BJ (cell line): ENCODE results near the gene PCLO. TPM values are rescaled to one million over a fixed set of nuclear protein-coding genes. Genes with fewer than 3 reads are reported as not detected.

Experiments
- CTCF ChIA-PET: fragments of 350-600 bp; formaldehyde crosslinking; extraction: SDS; loops from one replicate; lab custom pipeline; 2021; ENCODE audit warnings: antibody characterized with exemption, inconsistent platforms; lab: Yijun Ruan, JAX
- POLR2A ChIA-PET: fragments of 300-600 bp; sonication (Branson Sonifier 250); formaldehyde crosslinking; extraction: SDS; loops from one replicate; lab custom pipeline; 2021; ENCODE audit warnings: antibody characterized with exemption; lab: Charles Lee
- DNase-seq: peaks from one replicate; pipeline ENCODE4 v3.0.0-alpha.2; 2011; ENCODE audit warnings: low read depth
- H3K27me3 ChIP-seq: 2 replicates; pipeline ENCODE4 v1.6.0; 2011; ENCODE audit warnings: low read length; ENCODE audit not compliant: control insufficient read depth, insufficient read depth
- H3K36me3 ChIP-seq: 2 replicates; pipeline ENCODE4 v1.5.1; 2011; ENCODE audit warnings: low read length; ENCODE audit not compliant: control insufficient read depth, insufficient read depth
- H3K4me3 ChIP-seq: 2 replicates; pipeline ENCODE4 v1.5.1; 2011; ENCODE audit warnings: low read depth, mild to moderate bottlenecking, control low read depth, low read length
- CTCF ChIP-seq: IDR thresholded peaks from 2 replicates; pipeline ENCODE4 v1.5.1; 2011; ENCODE audit warnings: low read depth, mild to moderate bottlenecking, control low read depth, inconsistent platforms, low read length, moderate library complexity; ENCODE audit not compliant: insufficient read depth
- polyA plus RNA-seq: library from polyadenylated mRNA; depleted of rRNA; stranded (reverse); fragments of >200 nt; gene quantifications from 2 replicates; pipeline ENCODE4 v1.2.3, GENCODE V29; 2011

PCLO gene
- polyA plus RNA-seq, 1 experiment: 0.76 TPM

- Histone ChIP-seq H3K27me3 (no peaks in the 10 kb centered on the region), H3K36me3 (no peaks in the 10 kb centered on the region), H3K4me3 (no peak overlapping the region)
- no peak for TF ChIP-seq CTCF
- POLR2A ChIA-PET: no interaction called here
- CTCF ChIA-PET: no interaction called here
- DNase-seq: no peak
Observed at GRCh38 chr7:82945480-82945879, 217.2 kb downstream of the PCLO start.

GRCh38 chr7:82945056-82945455 is 217.6 kb downstream of the PCLO start:
- Histone ChIP-seq H3K36me3 (no peaks in the 10 kb centered on the region), H3K4me3 (no peak overlapping the region), H3K27me3 (no peaks in the 10 kb centered on the region)
- ChIA-PET POLR2A (no interaction called here), CTCF (no interaction called here)
- no peak for TF ChIP-seq CTCF
- DNase-seq: no peak

DNA sequence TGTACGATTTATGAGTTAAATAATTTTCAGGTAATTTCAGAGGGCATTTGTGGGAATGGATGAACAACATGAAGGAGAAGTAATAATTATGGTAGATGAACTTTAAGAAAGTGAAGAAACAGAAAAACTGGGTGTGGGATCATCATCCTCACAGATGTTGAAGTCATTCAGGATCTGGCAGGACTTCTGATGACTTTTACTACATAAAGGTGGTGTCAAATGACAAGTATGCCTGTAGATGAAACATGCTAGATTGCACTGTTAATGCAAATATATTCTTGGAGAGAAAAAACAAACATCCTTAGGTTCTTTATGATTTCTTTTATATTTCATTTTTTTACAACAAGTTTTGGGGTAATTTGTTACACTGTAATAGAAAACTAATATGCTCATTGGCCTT is 230.2 kb downstream of the PCLO start:
- ChIA-PET CTCF (no interaction called here), POLR2A (no interaction called here)
- Histone ChIP-seq H3K27me3 (no peaks in the 10 kb centered on the region), H3K4me3 (no peak overlapping the region), H3K36me3 (no peaks in the 10 kb centered on the region)
- TF ChIP-seq CTCF: no peak
- DNase-seq: no peak

DNA sequence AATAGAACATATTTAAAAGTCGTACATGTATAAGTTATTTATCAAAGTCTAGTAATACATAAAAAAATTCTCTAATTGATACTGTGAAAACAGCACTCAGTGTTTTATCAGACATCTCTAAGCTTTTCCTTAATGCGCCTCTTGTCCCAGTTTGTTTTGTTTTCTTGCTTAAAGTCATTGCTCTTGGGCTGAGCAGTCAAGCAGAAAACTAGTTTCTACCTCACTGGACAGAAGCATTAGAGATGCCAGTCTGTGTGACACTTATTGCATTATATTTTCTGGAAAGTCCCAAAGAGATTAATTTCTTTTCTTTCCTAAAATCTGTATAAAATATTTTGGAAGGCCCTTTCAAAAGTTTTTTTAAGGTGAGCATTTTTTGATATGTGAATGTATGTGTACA is 236.2 kb downstream of the PCLO start:
- no peak for TF ChIP-seq CTCF
- CTCF ChIA-PET: no interaction called here
- Histone ChIP-seq H3K36me3 (no peaks in the 10 kb centered on the region), H3K27me3 (no peaks in the 10 kb centered on the region), H3K4me3 (no peak overlapping the region)
- POLR2A ChIA-PET: no interaction called here
- DNase-seq: no peak

DNA sequence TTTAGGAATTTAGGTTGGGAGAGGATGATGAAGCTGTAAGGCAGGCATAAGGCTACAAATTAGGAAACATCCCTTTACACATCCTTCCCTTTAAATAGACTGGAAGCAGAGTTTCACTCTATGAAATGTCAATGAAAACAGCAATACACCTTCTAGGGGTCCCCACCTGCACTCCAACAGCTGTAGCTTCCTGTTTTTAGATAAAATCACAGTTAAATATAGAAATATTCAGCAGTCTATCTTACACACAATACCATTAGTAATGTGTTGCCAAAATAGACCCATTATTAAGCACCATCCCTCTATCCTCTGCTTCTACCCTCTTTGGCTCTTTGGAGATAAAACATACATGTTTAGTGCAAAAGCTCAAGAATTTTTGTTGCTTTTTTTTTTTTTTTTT is 237.4 kb downstream of the PCLO start:
- no peak for DNase-seq
- no peak overlapping the region for H3K4me3 ChIP-seq
- H3K27me3 ChIP-seq: no peaks in the 10 kb centered on the region
- CTCF ChIA-PET: interaction anchor here (0.8 kb wide), 1 partner anchor 185 kb away, joined by 4 read pairs; no protein-coding TSS in a partner anchor
- TF ChIP-seq CTCF: no peak
- POLR2A ChIA-PET: no interaction called here
- no peaks in the 10 kb centered on the region for H3K36me3 ChIP-seq
